ENCODE measurements around the gene PIGK.

PIGK gene

DNA sequence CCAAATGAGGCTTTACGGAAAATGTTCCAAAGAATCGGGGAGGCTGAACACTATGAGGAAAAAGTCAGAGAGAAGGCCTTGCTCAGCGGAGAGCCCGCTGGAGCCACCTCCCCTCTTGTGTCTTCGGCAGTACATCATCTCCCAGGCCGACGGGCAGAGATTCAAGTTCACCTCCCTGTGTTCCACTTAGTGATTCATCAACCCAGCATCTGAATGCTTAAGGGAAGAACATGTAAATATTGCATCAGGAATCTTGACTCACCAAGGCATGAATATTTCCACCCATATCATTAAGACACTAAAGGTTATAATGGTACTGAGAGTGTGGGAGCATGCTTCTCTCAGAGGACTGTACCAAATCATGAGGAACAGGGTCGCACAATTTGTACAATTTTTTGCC lies 179.5 kb downstream of the PIGK start:
- H3K27ac ChIP-seq, result no peak overlapping the region
- TF ChIP-seq, protein P1, sequence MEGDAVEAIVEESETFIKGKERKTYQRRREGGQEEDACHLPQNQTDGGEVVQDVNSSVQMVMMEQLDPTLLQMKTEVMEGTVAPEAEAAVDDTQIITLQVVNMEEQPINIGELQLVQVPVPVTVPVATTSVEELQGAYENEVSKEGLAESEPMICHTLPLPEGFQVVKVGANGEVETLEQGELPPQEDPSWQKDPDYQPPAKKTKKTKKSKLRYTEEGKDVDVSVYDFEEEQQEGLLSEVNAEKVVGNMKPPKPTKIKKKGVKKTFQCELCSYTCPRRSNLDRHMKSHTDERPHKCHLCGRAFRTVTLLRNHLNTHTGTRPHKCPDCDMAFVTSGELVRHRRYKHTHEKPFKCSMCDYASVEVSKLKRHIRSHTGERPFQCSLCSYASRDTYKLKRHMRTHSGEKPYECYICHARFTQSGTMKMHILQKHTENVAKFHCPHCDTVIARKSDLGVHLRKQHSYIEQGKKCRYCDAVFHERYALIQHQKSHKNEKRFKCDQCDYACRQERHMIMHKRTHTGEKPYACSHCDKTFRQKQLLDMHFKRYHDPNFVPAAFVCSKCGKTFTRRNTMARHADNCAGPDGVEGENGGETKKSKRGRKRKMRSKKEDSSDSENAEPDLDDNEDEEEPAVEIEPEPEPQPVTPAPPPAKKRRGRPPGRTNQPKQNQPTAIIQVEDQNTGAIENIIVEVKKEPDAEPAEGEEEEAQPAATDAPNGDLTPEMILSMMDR (conservative IDR thresholded peaks at IDR 0.05), result no peak

DNA sequence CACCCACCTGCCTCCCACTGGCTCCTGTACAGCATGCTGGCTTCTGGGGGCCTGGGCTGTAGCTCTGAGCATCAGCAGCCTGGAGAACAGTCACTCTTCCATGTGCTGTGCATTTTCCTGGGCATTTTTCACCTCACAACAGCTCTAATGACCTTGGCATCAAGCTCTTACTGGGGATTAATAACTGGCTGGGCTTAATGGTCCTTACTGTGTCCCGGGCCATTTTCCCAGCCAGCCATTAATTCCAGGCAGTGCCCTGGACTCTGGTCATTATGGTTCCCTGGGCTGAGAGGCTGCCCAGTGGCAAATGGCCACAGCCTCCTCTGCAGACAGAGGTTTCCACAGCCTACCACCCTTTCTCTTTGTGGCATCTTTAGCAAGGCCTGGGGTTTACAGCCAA lies 180.1 kb downstream of the PIGK start:
- no peak overlapping the region for H3K27ac ChIP-seq
- TF ChIP-seq, protein P1 (conservative IDR thresholded peaks at IDR 0.05), result no peak
